GM18873 (cell line): ENCODE measurements around the gene GRIN1.

Source experiments
- ATAC-seq: cut with Tn5 transposase; IDR thresholded peaks from one replicate; pipeline ENCODE4 v1.9.1; 2021; ENCODE audit warnings: mild to moderate bottlenecking, moderate library complexity, moderate number of reproducible peaks; ENCODE audit not compliant: unreplicated experiment, low FRiP score

GRIN1 gene

GRCh38 chr9:137173796-137174664 lies 35.1 kb downstream of the GRIN1 start:
- no peak for ATAC-seq

GRCh38 chr9:137174722-137175293 lies 35.9 kb downstream of the GRIN1 start:
- no peak for ATAC-seq

GRCh38 chr9:137175345-137175961 lies 36.5 kb downstream of the GRIN1 start:
- no peak for ATAC-seq

- ATAC-seq: no peak
Observed at GRCh38 chr9:137176302-137177182, 37.6 kb downstream of the GRIN1 start.

GRCh38 chr9:137178201-137178938 lies 39.4 kb downstream of the GRIN1 start:
- no peak for ATAC-seq

- no peak for ATAC-seq
Observed at GRCh38 chr9:137178939-137179630, 40.1 kb downstream of the GRIN1 start.

- ATAC-seq: no peak
Observed at GRCh38 chr9:137179761-137180160, 40.8 kb downstream of the GRIN1 start.

GRCh38 chr9:137180491-137180890 lies 41.5 kb downstream of the GRIN1 start:
- ATAC-seq: no peak

- no peak for ATAC-seq
Observed at GRCh38 chr9:137181680-137182079, 42.7 kb downstream of the GRIN1 start.

- ATAC-seq: no peak
Observed at GRCh38 chr9:137182836-137183235, 43.9 kb downstream of the GRIN1 start.

GRCh38 chr9:137183980-137184595 lies 45.1 kb downstream of the GRIN1 start:
- no peak for ATAC-seq

- ATAC-seq: no peak
Observed at GRCh38 chr9:137184881-137185660, 46.1 kb downstream of the GRIN1 start.

- ATAC-seq: no peak
Observed at GRCh38 chr9:137185921-137186320, 47.0 kb downstream of the GRIN1 start.

- ATAC-seq: no peak
Observed at GRCh38 chr9:137186385-137186784, 47.4 kb downstream of the GRIN1 start.

GRCh38 chr9:137187386-137187785 lies 48.4 kb downstream of the GRIN1 start:
- no peak for ATAC-seq

- no peak for ATAC-seq
Observed at GRCh38 chr9:137188086-137188489, 49.1 kb downstream of the GRIN1 start.

- ATAC-seq: peak; percentile 61
Observed at GRCh38 chr9:137188490-137189296, 49.7 kb downstream of the GRIN1 start, which contains the start of the genes ANAPC2 and SSNA1. Gene ANAPC2, minus strand, starts transcription at chr9:137188560. Its CDS starts 28 bp downstream, at chr9:137188532. Gene SSNA1, plus strand, starts transcription at chr9:137188676. Its CDS starts 51 bp downstream, at chr9:137188727.
